ENCODE measurements around the gene IL4R.

IL4R gene

DNA sequence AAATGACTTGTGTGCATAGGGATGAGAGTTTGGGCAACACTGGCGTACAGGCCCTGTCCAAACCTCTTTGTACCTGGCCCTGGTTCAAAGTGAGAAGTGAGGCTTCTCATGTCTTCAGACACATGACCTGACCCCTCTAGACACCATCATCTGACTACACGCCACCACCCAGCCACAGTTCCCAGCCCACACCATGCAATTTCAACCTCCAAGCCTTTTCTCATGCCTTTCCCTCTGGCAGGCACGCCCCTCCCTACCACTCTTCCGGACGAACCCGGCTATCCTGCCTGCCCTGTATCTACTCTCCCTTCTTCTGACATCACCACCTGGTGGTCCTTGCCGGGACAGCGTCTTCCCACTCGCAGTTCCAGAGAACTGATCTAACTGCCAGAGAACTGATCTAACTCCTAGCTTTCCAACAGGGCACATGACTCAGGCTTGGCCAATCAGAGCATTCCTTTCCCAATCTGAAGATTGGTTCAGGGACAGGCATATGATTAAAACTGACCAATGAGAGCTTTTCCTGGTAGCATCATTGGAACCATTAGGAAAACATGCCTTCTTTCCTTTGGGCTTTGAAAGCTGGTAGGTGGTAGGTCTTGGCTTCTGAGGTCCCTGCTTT lies 61.1 kb downstream of the IL4R start:
- Mint-ChIP-seq H3K4me1 (peaks cover 28% of the 10 kb centered on the region), H3K4me3 (no peak overlapping the region), H3K9me3 (no peaks in the 10 kb centered on the region), H3K36me3 (ENCODE audit: insufficient read depth) (peaks cover 4% of the 10 kb centered on the region), H3K27ac (ENCODE audit: low read depth) (no peak overlapping the region), H3K27me3 (no peaks in the 10 kb centered on the region)
- DNase-seq (ENCODE audit: low spot score in 2 of 2) (no peak), ATAC-seq (replicated peaks; ENCODE audit: extremely low read depth, poor library complexity, severe bottlenecking) (peak; percentile 41)

DNA sequence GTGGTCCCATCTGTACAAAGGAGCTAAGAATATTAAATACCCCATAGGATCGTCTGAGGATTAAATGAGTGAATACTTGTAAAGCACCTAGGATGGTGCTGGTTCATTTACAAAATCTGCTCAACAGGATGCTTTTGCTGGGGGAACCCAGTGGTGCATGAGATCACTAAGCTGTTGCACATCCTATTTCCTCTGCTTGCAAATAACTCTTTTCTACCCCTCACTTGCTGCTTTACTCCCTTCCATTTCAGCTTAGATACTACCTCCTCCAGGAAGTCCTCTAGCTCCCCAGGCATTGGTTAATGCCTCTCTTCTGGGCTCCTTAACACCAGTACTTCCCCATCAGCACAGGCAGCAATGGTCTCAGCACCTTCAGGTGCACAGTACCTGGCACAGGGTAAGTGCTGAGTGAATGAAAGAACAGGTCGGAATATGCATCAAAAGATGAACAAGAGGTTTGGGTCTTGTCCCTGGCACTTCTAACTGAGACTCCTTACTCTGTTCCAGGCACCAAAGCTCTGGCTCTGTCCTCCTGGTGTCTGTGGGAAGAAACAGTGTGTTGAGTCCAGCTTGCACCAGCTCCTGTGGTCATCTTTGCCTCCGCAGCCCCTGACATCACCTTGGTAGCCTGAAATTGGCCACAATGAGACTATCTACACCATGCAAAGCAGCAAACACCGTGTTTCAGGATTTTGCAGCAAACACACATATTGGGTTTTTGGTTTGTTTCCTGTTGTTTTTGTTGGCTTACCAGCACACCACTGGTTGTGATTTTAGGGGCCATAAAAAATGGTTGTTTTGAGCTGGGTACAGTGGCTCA lies 64.1 kb downstream of the IL4R start:
- no peak for DNase-seq (ENCODE audit: low spot score in 2 of 2)
- Mint-ChIP-seq H3K36me3 (ENCODE audit: insufficient read depth) (peaks cover 4% of the 10 kb centered on the region), H3K9me3 (no peaks in the 10 kb centered on the region), H3K4me1 (peaks cover 20% of the 10 kb centered on the region), H3K27ac (ENCODE audit: low read depth) (no peak overlapping the region), H3K4me3 (peak overlapping the region; percentile 51), H3K27me3 (no peaks in the 10 kb centered on the region)
- ATAC-seq (replicated peaks; ENCODE audit: extremely low read depth, poor library complexity, severe bottlenecking): peak; percentile 74

DNA sequence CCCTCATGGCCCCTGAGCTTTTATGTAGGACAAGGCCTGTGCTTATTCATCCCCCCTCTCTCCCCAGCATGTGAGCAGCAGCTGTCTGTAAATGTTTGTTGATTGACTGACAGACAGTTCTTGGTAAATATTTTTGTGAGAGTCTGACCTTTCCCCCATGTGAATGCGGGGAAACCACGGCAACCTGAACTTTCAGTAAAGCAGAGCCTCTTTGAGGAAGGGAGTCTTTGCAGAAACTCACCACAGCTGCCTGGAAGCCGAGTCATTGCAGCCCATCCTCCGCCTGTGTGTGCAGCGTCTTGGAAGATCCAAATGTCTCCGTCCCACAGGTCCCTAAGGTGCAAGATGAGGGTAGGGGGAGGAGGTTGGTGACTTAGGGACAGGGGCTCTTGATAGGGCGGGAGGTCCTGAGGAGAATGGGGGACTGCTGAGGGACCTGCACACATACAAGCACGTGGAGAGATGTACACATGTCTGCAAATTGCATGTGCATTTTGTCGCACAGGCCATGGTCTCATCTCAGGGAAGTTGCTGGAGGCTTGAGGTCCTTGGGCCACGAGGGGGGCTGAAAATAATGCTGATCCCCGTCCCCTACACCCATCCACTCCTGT lies 65.2 kb downstream of the IL4R start:
- Mint-ChIP-seq H3K27ac (ENCODE audit: low read depth) (no peak overlapping the region), H3K36me3 (ENCODE audit: insufficient read depth) (peaks cover 4% of the 10 kb centered on the region), H3K4me1 (peaks cover 22% of the 10 kb centered on the region), H3K9me3 (peaks cover 2% of the 10 kb centered on the region), H3K27me3 (no peaks in the 10 kb centered on the region), H3K4me3 (no peak overlapping the region)
- DNase-seq (ENCODE audit: low spot score in 2 of 2): no peak
- no peak for ATAC-seq (replicated peaks; ENCODE audit: extremely low read depth, poor library complexity, severe bottlenecking)

DNA sequence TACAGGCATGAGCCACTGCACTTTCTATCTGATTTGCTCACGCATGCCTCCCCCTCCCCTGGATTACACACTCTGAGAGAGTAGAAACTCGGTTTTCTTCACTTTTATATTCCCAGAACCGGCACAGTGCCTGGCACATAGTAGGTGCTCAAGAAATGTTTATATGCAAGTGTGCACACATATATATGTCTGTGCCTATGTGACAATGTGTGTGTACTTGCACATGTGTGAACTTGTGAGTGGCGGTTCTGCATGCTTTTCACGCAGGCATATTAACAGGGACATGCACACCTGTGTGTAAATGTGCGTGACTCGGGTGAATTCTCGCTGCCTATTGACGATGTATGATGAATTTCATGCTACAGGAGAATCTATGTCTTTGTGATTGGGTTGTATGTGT lies 66.1 kb downstream of the IL4R start:
- ATAC-seq (replicated peaks; ENCODE audit: extremely low read depth, poor library complexity, severe bottlenecking): no peak

DNA sequence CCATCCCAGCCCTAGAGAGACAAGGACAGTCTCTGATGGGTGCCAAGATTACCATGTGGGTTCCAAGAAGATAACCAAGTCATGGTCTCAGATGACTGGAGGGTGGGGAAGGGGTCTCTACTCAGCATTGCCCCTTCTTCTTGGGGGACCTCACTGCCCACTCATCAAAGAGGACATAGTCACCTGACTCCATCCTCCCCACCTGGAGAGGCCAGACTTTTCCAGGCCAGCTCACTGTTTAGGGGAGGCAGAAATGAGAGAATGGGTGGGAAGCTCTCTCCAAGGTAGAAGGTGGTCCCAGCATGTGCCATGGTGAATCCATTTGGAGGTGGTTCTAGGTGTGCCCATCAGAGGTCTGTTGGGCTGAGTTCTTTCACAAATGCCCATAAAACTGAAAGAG lies 67.5 kb downstream of the IL4R start:
- Mint-ChIP-seq H3K36me3 (ENCODE audit: insufficient read depth) (peaks cover 4% of the 10 kb centered on the region), H3K4me1 (peaks cover 29% of the 10 kb centered on the region), H3K27ac (ENCODE audit: low read depth) (no peak overlapping the region), H3K4me3 (no peak overlapping the region), H3K9me3 (peaks cover 9% of the 10 kb centered on the region), H3K27me3 (no peaks in the 10 kb centered on the region)
- ATAC-seq (replicated peaks; ENCODE audit: extremely low read depth, poor library complexity, severe bottlenecking) (no peak), DNase-seq (ENCODE audit: low spot score in 2 of 2) (no peak)

More for the DNA sequence above, 66.1 kb downstream of the IL4R start:
- Mint-ChIP-seq H3K36me3 (ENCODE audit: insufficient read depth) (peaks cover 4% of the 10 kb centered on the region), H3K27ac (ENCODE audit: low read depth) (no peak overlapping the region), H3K4me1 (peaks cover 29% of the 10 kb centered on the region), H3K27me3 (no peaks in the 10 kb centered on the region), H3K9me3 (peaks cover 9% of the 10 kb centered on the region), H3K4me3 (no peak overlapping the region)
- DNase-seq (ENCODE audit: low spot score in 2 of 2): no peak

DNA sequence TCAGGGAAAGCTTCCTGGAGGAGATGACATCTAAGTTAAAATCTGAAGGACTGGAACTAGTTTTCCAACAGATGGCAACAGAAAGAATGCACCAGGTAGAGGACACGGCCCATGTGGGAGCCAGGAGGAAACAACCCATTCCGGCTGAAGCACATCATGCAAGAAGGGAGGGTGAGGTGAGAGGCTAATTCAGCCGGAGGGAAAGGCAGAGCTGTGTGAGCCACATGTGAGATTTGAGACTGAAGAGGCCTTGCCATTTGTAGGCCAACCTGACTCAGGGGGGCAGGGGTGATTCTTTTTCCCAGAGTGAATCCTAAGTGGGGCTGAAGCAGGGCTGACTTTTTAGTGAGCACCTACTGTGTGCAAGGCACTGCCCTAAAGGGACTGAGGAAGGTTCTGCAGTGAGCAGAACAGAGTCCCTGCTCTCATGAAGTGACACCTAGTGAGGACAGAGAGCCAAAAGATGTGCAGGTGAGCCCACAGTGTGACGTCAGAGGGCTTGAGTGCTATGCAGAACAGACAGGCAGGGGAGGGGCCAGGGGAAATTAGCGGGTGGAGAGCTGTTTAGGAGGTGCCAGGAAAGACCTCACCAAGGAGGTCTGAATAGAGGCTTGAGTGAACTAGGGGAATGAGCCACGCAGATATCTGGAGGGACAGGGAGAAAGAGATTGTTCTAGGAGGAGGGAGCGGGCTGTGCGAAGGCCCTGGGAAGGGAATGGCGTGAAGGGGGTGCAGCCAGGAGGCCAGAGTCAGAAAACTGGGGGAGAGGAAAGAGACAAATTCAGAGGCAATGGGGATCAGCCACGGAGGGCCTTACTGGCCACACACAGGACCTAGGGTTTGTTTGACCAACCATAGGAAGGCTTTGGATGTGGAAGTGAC lies 68.4 kb downstream of the IL4R start:
- peaks cover 9% of the 10 kb centered on the region for H3K9me3 Mint-ChIP-seq
- peaks cover 29% of the 10 kb centered on the region for H3K4me1 Mint-ChIP-seq
- no peaks in the 10 kb centered on the region for H3K27me3 Mint-ChIP-seq
- H3K27ac Mint-ChIP-seq (ENCODE audit: low read depth): no peak overlapping the region
- DNase-seq (ENCODE audit: low spot score in 2 of 2): no peak
- H3K4me3 Mint-ChIP-seq: no peak overlapping the region
- peaks cover 4% of the 10 kb centered on the region for H3K36me3 Mint-ChIP-seq (ENCODE audit: insufficient read depth)
- ATAC-seq (replicated peaks; ENCODE audit: extremely low read depth, poor library complexity, severe bottlenecking): no peak

DNA sequence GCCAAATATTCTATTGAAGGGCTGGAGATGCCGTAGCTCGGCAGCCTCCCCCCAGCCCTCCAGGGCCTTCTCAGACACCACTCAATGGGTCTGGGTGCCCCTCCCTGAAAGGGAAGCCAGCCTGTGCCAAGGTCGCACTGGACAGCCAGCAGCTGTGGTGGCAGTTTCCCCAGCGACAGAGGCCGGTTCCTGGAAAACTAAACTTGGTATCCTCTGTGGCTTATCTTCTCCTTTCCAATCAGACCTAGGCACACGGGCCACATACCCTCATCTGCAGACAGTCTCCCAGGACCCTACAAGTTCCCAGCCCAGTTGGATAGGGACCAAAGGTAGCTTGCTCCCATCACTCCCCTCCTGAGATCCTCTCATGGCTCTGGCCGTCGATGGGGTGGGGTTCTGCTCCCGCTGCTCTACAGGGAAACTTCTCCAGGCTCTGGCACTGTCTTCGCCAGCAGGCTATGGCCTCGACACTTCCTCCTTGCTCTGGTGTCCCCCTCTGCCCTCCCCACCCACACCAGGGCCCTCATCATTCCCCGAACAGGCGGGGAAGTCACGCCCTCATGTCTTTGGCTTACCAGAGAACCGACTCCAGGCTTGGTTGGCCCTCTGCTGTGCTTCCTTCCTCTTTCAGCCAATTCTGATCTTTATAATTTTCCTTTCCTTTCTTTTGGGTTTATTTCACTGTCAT lies 69.9 kb downstream of the IL4R start:
- H3K36me3 Mint-ChIP-seq (ENCODE audit: insufficient read depth): no peaks in the 10 kb centered on the region
- no peak for DNase-seq (ENCODE audit: low spot score in 2 of 2)
- H3K9me3 Mint-ChIP-seq: peaks cover 9% of the 10 kb centered on the region
- H3K27me3 Mint-ChIP-seq: no peaks in the 10 kb centered on the region
- no peak for ATAC-seq (replicated peaks; ENCODE audit: extremely low read depth, poor library complexity, severe bottlenecking)
- peaks cover 14% of the 10 kb centered on the region for H3K4me1 Mint-ChIP-seq
- H3K27ac Mint-ChIP-seq (ENCODE audit: low read depth): no peak overlapping the region
- H3K4me3 Mint-ChIP-seq: no peak overlapping the region

DNA sequence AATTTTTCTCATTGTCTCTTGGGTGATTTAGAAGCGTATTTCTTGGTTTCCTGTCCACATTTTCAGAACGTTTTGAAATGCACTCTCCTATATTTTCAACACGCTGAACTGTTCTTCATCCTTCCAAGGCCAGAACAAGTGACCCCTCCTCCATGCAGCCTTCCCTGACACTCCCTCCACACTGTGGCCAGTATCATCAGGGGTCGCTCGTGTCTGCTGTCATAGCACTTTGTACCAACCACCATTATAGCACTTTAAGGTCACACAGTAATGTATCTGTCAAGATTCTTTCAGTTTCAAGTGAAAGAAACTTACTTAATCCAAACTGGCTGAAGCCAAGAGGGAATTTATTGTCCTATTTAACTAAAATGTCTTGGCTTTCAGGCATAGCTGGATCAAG lies 70.7 kb downstream of the IL4R start:
- no peaks in the 10 kb centered on the region for H3K27me3 Mint-ChIP-seq
- H3K9me3 Mint-ChIP-seq: peaks cover 11% of the 10 kb centered on the region
- no peak overlapping the region for H3K27ac Mint-ChIP-seq (ENCODE audit: low read depth)
- ATAC-seq (replicated peaks; ENCODE audit: extremely low read depth, poor library complexity, severe bottlenecking) (no peak), DNase-seq (ENCODE audit: low spot score in 2 of 2) (no peak)
- H3K36me3 Mint-ChIP-seq (ENCODE audit: insufficient read depth): no peaks in the 10 kb centered on the region
- no peak overlapping the region for H3K4me3 Mint-ChIP-seq
- H3K4me1 Mint-ChIP-seq: peaks cover 12% of the 10 kb centered on the region

DNA sequence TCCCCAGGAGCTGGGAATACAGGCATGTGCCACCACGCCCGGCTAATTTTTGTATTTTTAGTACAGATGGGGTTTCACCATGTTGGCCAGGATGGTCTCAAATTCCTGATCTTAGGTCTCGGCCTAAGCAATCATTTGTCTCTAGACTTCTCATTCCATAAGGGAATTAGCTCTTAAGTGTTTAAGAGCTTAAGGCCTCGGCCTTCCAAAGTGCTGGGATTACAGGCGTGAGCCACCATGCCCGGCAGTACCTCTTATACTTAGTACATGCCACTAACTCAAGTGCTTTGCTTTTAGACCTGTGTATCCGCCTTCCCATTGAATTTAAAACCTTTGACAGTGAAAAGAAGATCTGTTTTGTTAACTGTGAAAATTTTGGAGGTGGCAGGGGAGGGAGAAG lies 71.6 kb downstream of the IL4R start:
- no peak overlapping the region for H3K27ac Mint-ChIP-seq (ENCODE audit: low read depth)
- DNase-seq (ENCODE audit: low spot score in 2 of 2): no peak
- H3K4me3 Mint-ChIP-seq: no peak overlapping the region

DNA sequence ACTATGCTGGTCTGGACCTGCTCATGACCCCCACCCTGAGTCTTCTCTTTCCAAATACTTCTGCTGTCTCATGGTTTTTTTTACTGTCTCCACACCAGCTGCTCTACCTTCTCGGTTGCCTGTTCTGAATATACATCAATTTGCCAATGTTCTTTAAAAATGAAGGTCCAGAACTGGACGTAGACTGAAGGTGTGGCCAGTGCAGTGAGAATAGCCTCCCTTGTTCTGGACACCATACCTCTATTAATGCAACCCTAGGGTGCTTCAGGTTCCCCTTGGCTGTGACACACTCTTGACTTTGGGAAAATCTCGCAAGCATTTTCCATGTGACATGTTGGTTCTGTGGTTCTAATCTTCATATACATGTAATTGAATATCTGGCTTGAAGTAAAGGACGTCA lies 72.9 kb downstream of the IL4R start:
- peaks cover 14% of the 10 kb centered on the region for H3K9me3 Mint-ChIP-seq
- peaks cover 19% of the 10 kb centered on the region for H3K4me1 Mint-ChIP-seq
- no peak overlapping the region for H3K27ac Mint-ChIP-seq (ENCODE audit: low read depth)
- DNase-seq (ENCODE audit: low spot score in 2 of 2): no peak
- H3K27me3 Mint-ChIP-seq: no peaks in the 10 kb centered on the region
- no peak for ATAC-seq (replicated peaks; ENCODE audit: extremely low read depth, poor library complexity, severe bottlenecking)
- H3K4me3 Mint-ChIP-seq: no peak overlapping the region
- peaks cover 2% of the 10 kb centered on the region for H3K36me3 Mint-ChIP-seq (ENCODE audit: insufficient read depth)

More for the DNA sequence above, 71.6 kb downstream of the IL4R start:
- peaks cover 14% of the 10 kb centered on the region for H3K4me1 Mint-ChIP-seq
- H3K27me3 Mint-ChIP-seq: no peaks in the 10 kb centered on the region
- H3K9me3 Mint-ChIP-seq: peaks cover 13% of the 10 kb centered on the region
- no peaks in the 10 kb centered on the region for H3K36me3 Mint-ChIP-seq (ENCODE audit: insufficient read depth)
- no peak for ATAC-seq (replicated peaks; ENCODE audit: extremely low read depth, poor library complexity, severe bottlenecking)

DNA sequence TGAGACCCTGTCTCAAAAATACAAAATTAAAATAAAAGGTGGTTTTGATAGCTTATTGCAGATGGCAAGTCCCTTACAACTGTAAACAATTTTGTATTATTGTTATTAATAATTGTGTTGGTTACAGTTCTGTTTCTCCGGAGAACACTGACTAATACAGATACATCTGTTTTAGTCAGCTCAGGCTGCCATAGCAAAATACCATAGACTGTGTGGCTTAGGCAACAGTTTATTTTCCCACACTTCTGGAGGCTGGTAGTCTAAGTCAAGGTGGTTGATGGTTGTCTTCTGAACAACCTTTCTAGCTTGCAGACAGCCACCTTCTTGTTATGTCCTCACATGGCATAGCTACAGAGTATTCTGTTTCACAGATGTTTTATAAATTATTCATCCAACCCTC lies 74.0 kb downstream of the IL4R start:
- Mint-ChIP-seq H3K9me3 (peaks cover 19% of the 10 kb centered on the region), H3K4me1 (peaks cover 23% of the 10 kb centered on the region), H3K36me3 (ENCODE audit: insufficient read depth) (peaks cover 2% of the 10 kb centered on the region), H3K27me3 (no peaks in the 10 kb centered on the region), H3K4me3 (no peak overlapping the region), H3K27ac (ENCODE audit: low read depth) (no peak overlapping the region)
- ATAC-seq (replicated peaks; ENCODE audit: extremely low read depth, poor library complexity, severe bottlenecking): no peak
- DNase-seq (ENCODE audit: low spot score in 2 of 2): no peak

All from central memory CD8-positive, alpha-beta T cell (primary cell).